Stimulated activated CD4-positive, alpha-beta T cell treated with anti-CD3 and anti-CD28 coated beads, Interleukin-15, amount 100 ng/mL, for 24 hours (primary cell): ENCODE data around the gene GPSM1.

Experiments
- DNase-seq: peaks from one replicate; pipeline ENCODE4 v3.0.0-alpha.2; 2020

The GPSM1 gene

GRCh38 chr9:136327304-136327974, at the start of gene GPSM1:
Gene GPSM1 (plus strand): TSS chr9:136327539. CDS start chr9:136327696, 157 bp downstream.
- peak; percentile 57 for DNase-seq

GRCh38 chr9:136277746-136278145, 49.6 kb upstream of the GPSM1 start:
- no peak for DNase-seq

- no peak for DNase-seq
These were observed 49.1 kb upstream of the GPSM1 start for GRCh38 chr9:136278221-136278620.

- DNase-seq = no peak
These were observed 48.4 kb upstream of the GPSM1 start for GRCh38 chr9:136278894-136279293.

- no peak for DNase-seq
These were observed 47.9 kb upstream of the GPSM1 start for GRCh38 chr9:136279471-136279870.

GRCh38 chr9:136280535-136281315, 46.6 kb upstream of the GPSM1 start:
- no peak for DNase-seq

- no peak for DNase-seq
These were observed 45.7 kb upstream of the GPSM1 start for GRCh38 chr9:136281421-136282271.

- DNase-seq = peak; percentile 22
These were observed 45.0 kb upstream of the GPSM1 start for GRCh38 chr9:136282272-136282861.

GRCh38 chr9:136283291-136284235, 43.8 kb upstream of the GPSM1 start:
- DNase-seq = peak; percentile 83

GRCh38 chr9:136284311-136284710, 43.0 kb upstream of the GPSM1 start:
- DNase-seq = no peak

GRCh38 chr9:136284951-136285350, 42.4 kb upstream of the GPSM1 start:
- DNase-seq = no peak

- DNase-seq = no peak
These were observed 41.6 kb upstream of the GPSM1 start for GRCh38 chr9:136285501-136286358.

GRCh38 chr9:136286359-136286986, 40.9 kb upstream of the GPSM1 start:
- DNase-seq = no peak

GRCh38 chr9:136286987-136287379, 40.4 kb upstream of the GPSM1 start:
- DNase-seq = no peak

GRCh38 chr9:136287960-136288753, 39.2 kb upstream of the GPSM1 start:
- no peak for DNase-seq

GRCh38 chr9:136289651-136290507, 37.5 kb upstream of the GPSM1 start:
- no peak for DNase-seq

GRCh38 chr9:136290508-136291000, 36.8 kb upstream of the GPSM1 start:
- no peak for DNase-seq

GRCh38 chr9:136291306-136292025, 35.9 kb upstream of the GPSM1 start:
- DNase-seq = no peak
